ENCODE data around the gene RTL10.

RTL10 gene

GRCh38 chr22:19807161-19807913 lies 47.3 kb downstream of the RTL10 start:
- DNase-seq = no peak

GRCh38 chr22:19806213-19807160 lies 48.2 kb downstream of the RTL10 start:
- DNase-seq = no peak

DNA sequence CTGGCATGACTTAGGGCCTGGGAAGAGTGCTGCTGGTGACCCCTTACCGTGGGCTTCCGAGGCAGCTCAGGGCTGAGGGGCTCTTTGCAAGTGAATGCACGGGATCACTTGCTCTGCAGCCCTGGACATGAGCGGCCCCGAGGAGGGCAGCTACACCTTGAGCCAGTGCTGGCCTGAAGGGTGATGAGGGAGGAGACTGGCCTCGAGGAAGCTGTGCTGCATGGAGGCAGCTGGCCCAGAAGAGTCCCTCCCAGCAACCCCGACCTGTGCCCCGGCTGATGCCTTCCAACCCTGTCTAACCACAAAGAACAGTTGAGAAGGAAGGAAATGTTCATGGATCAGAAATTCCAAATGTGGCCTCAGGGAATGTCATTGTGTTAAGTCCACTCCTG lies 48.9 kb downstream of the RTL10 start:
- DNase-seq = no peak

Measured in NCI-H748 treated with DMSO at 0.1 percent for 48 hours (cell line).